Kidney (tissue), 14 donors: ENCODE measurements around the gene MTA3. TPM values are rescaled to one million over a fixed set of nuclear protein-coding genes. Genes with fewer than 3 reads are reported as not detected.

Experiments
- DNase-seq, 5 donors: peaks; one replicate each; pipeline ENCODE4 v3.0.0-alpha.2; 2013 to 2020
- FAIRE-seq: peaks from 2 replicates; lab custom pipeline; 2012; peaks lifted over from hg19 to GRCh38; lab: Jason Lieb, UNC
- H3K27ac ChIP-seq, 2 donors: one replicate each; pipeline ENCODE4 v1.7.0; 2013; ENCODE audit warnings: low read depth in 2 of 2, low read length in 2 of 2, inconsistent platforms in 1 of 2
- H3K27me3 ChIP-seq: one replicate; pipeline ENCODE4 v1.7.1; 2013; ENCODE audit warnings: low read length, inconsistent platforms; ENCODE audit not compliant: control insufficient read depth, insufficient read depth
- H3K36me3 ChIP-seq, 3 donors: one replicate each; pipeline versions ENCODE4 v1.7.0 to v1.7.1; 2013; ENCODE audit warnings: low read length in 3 of 3, control low read depth in 1 of 3, inconsistent platforms in 1 of 3; ENCODE audit not compliant: insufficient read depth in 3 of 3, control insufficient read depth in 2 of 3
- H3K4me1 ChIP-seq, 3 donors: one replicate each; pipeline versions ENCODE4 v1.7.0 to v1.7.1; 2013; ENCODE audit warnings: low read length in 3 of 3, inconsistent platforms in 1 of 3, low read depth in 1 of 3; ENCODE audit not compliant: control insufficient read depth in 2 of 3, insufficient read depth in 2 of 3
- H3K4me3 ChIP-seq, 3 donors: one replicate each; pipeline versions ENCODE4 v1.7.0 to v1.8.1; 2013; ENCODE audit warnings: low read length in 3 of 3, control low read depth in 1 of 3, inconsistent platforms in 1 of 3
- H3K9ac ChIP-seq, 3 donors: one replicate each; pipeline versions ENCODE4 v1.7.0 to v1.7.1; 2013; ENCODE audit warnings: low read length in 3 of 3, control low read depth in 1 of 3, inconsistent platforms in 1 of 3
- H3K9me3 ChIP-seq, 3 donors: one replicate each; pipeline versions ENCODE4 v1.7.0 to v1.7.1; 2013; ENCODE audit warnings: low read length in 3 of 3, control low read depth in 1 of 3, inconsistent platforms in 1 of 3; ENCODE audit not compliant: control insufficient read depth in 2 of 3, insufficient read depth in 1 of 3
- CTCF ChIP-seq: IDR thresholded peaks from 3 replicates; pipeline ENCODE4 v1.5.1; 2012; ENCODE audit warnings: mild to moderate bottlenecking, moderate library complexity, borderline replicate concordance; ENCODE audit not compliant: insufficient read depth; ENCODE audit errors: extremely low read depth
- intact Hi-C: fragments of 100-400 bp; cut with DNase I; formaldehyde crosslinking; loops from one replicate; pipeline ENCODE4 v1.11.1; 2022
- polyA plus RNA-seq: library from polyadenylated mRNA; stranded (reverse); fragments of 350-450 nt; fragmentation: Illumina TruSeq; extraction: RNeasy Lipid Tissue Mini Kit (QIAGEN cat#74804); gene quantifications from one replicate; pipeline ENCODE4 v1.2.3, GENCODE V29; 2014; ENCODE audit warnings: low read depth, low replicate concordance; ENCODE audit not compliant: insufficient read depth
- total RNA-seq: library from RNA; stranded (reverse); fragmentation: NEBNext Ultra II Directional; extraction: Animal tissue kit (Norgen Biotek cat#: 25700); gene quantifications from one replicate; pipeline ENCODE4 v1.2.1, GENCODE V29; 2021
- donor health status: control.
- donor health status: control.
- donor health status: control.
- donor health status: control.
- donor health status: control.
- donor health status: DM: yes; HTN: yes; CAD: no.
- donor health status: Normal renal cell carcinoma (clear cell type).

MTA3 gene
- total and polyA plus RNA-seq, 2 donors from 2014 or later: 27.7 to 35.2 TPM

- intact Hi-C loops: no loop called here
- FAIRE-seq (no peak), DNase-seq (no peak)
- Histone ChIP-seq H3K9me3 (no peaks in the 10 kb centered on the region), H3K27ac (no peak overlapping the region), H3K27me3 (no peaks in the 10 kb centered on the region), H3K36me3 (peaks cover 0 to 2% (median 0%) of the 10 kb centered on the region in 3 donors), H3K4me3 (no peak overlapping the region), H3K4me1 (no peaks in the 10 kb centered on the region), H3K9ac (no peak overlapping the region)
- TF ChIP-seq CTCF: no peak
These were observed 145.5 kb downstream of the MTA3 start for GRCh38 chr2:42713920-42714319.

- Histone ChIP-seq H3K4me3 (no peak overlapping the region), H3K9ac (no peak overlapping the region), H3K9me3 (no peaks in the 10 kb centered on the region), H3K27me3 (no peaks in the 10 kb centered on the region), H3K36me3 (peaks cover 0 to under 1% (median 0%) of the 10 kb centered on the region in 3 donors), H3K27ac (no peak overlapping the region), H3K4me1 (no peaks in the 10 kb centered on the region)
- no peak for TF ChIP-seq CTCF
- intact Hi-C loops: no loop called here
- no peak for FAIRE-seq
- DNase-seq: no peak
These were observed 146.3 kb downstream of the MTA3 start for GRCh38 chr2:42714686-42715085.

GRCh38 chr2:42721898-42722297 lies 153.5 kb downstream of the MTA3 start:
- FAIRE-seq (no peak), DNase-seq (no peak)
- no peaks in the 10 kb centered on the region for H3K4me1 ChIP-seq
- peak overlapping the region in 1 of 2 donors; percentile 7 for H3K27ac ChIP-seq
- intact Hi-C loops: no loop called here
- H3K9me3 ChIP-seq: no peaks in the 10 kb centered on the region
- no peaks in the 10 kb centered on the region for H3K27me3 ChIP-seq
- no peaks in the 10 kb centered on the region for H3K36me3 ChIP-seq
- no peak overlapping the region for H3K9ac ChIP-seq
- no peak for TF ChIP-seq CTCF
- no peak overlapping the region for H3K4me3 ChIP-seq
